Fibroblast of skin of right quadriceps (primary cell): Measurements from ENCODE around the gene SMIM22.

ENCODE experiments used
- DNase-seq: peaks from one replicate; pipeline ENCODE4 v3.0.0-alpha.2; 2013

SMIM22 gene

DNA sequence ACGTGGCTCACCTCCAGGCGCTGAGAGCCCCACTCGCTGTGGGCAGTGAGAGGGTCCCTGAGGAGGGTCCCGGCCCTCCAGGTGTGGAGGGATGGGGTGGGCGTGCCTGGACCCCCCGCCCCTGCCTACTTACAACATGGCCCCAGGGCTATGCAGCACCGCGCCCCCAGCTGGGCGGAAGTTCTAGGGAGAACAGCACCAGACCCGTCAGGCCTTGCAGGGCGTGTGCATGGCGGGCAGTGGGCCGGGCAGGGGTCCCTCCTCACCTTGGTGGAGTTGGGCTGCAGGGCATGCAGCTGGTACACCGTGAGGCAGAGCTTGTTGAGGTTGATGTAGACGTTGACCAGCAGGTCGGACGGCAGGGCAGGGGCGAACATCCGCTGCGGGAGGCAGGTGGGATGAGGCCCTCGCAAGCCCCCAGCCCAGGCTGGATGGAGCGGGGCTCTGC lies 2.7 kb downstream of the SMIM22 start:
- no peak for DNase-seq

DNA sequence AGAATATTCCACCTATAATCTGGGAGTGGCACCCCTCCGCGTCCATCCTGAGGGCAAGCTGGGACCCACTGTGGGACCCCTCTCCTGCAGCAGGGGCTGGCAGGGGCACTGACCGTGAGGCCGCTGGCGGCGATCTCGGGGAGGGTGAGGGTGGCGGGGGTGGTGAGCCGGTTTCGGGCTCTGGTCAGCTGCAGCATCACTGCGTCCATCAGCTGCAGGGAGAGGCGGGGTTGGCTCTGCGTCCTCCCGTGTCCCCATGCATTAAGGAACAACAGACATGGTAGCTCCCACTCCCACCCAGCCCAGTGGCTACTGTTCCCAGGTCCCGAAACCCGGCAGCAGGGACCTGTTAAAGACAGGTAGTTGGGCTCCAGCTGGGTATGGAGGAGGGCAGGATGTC lies 3.3 kb downstream of the SMIM22 start:
- no peak for DNase-seq

DNA sequence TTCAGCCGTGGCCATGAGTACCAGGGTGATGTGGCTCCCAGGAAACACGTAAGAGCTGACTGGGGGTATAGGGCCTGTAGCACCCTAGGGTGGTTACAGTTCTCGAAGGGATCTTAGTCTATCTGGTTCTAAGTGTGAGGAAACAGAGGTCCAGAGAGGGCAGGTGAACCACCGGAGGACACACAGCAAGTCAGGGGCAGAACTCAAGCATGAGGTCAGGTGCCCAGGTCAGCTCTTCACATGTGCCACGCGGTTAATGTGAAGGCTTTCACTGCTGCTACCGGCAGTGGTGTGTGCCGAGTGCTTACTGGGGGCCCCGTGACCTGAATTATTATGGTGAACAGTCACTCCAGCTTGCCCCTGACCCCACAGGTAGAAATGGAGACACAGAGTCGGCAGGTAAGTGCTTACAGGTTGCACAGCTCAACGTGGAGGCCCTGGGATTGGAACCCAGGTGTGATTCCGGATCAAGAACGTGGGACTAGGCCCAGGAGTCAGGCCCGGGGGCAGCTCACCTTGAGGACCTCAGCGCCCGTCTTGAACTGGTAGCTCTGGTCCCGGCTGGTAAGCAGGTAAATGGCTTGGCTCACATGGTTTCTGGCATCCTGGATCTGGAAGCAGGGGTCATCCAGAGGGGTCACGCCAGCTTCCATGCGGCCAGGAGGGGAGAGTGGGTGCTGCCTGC lies 4.1 kb downstream of the SMIM22 start:
- no peak for DNase-seq

DNA sequence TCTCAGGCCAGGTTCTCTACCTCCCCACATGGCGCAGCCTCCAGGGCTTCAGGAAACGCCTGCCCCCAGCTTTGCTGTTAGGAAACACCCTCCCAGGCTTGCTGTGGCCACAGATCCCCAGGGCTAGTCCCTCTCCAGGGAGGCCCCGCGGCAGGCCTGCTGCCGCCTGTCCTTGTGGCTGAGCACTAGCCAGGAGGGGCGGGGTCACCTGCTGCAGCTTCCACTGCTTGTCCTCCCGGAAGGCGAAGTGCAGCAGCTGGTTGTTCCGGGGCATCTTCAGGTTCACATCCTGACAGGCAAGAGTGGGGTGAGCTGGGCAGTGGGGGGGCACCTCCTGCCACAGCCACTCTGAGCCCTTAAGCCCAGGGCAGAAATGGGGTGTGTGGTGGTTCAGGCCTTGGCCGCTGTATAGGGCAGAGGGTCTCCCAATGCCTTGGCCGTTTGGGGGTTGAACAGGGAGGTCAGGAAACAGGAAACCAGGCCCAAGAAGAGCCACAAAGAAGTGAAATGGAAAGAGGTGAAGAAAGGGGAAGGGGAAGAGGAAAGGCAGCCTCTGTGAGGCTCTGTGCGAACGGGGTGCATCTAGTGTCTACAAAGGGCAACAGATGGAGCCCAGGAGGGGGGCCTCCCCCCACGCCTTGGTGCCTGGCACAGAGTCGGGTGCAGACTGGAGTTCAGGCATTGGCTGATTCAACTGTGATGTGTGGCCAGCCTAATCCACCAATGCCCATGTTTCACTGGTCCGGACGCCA lies 5.3 kb downstream of the SMIM22 start:
- DNase-seq: no peak

- no peak for DNase-seq
Measured at GRCh38 chr16:4801051-4801961, 6.1 kb downstream of the SMIM22 start.

- peak; percentile 9 for DNase-seq
Measured at GRCh38 chr16:4801962-4802658, 6.9 kb downstream of the SMIM22 start, which contains the start of gene ROGDI. ROGDI (minus strand) TSS chr16:4802633; CDS start chr16:4802571, 62 bp downstream.

DNA sequence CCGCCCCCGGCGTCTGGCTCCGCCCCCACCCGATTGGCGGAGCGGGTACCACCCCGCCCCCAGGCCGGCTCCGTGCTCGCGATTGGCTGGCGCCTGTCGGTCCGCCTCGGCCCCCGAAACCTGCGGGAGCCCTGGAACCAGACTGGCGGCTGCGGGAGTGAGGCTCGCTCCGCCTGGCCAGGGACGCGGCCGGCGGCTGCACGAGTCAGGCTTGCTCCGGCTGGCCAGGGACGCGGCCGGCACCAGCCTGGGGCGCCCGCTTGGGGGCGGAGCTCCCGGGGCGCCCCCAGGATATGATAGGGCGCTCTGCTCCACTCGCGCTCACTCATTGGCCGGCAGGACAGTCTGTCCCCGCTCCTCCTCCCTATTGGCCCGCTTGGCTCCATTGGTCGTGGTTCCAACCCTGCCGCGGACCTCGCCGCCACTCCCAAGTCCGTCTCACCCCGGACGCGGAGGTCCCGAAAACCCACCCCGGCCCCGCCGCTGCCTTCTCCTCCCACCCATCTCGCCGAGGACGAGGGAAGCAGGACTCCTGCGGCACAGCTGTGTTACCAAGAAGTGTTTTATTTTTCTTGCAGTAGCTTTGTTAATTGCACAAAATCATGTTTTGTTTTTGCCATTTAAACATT lies 7.6 kb downstream of the SMIM22 start:
- peak; percentile 90 for DNase-seq

GRCh38 chr16:4803401-4803844 lies 8.3 kb downstream of the SMIM22 start:
- peak; percentile 22 for DNase-seq

- no peak for DNase-seq
Measured at GRCh38 chr16:4803898-4804762, 9.0 kb downstream of the SMIM22 start.

GRCh38 chr16:4805231-4805630 lies 10.1 kb downstream of the SMIM22 start:
- no peak for DNase-seq

GRCh38 chr16:4806280-4806679 lies 11.1 kb downstream of the SMIM22 start:
- no peak for DNase-seq

DNA sequence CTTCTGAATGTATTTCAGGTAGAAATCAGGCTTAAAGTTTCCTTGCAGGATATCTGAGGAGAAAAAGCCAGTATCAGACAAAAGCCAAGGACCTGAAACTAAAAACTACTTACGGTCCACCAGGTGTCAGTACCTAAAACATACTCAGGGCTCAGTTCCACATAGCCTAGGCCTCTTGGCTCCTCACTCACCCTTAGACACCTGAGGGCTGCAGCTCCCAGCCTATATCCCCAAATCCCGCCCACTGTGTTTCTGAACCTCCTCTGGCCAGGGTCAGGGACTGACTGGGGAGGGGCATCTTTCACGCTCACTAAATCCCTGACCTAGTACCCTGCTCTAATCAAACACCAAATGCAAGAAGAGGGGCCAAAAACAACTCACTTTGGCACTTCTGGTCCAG lies 16.1 kb downstream of the SMIM22 start:
- no peak for DNase-seq

GRCh38 chr16:4811773-4812172 lies 16.6 kb downstream of the SMIM22 start:
- DNase-seq: no peak

DNA sequence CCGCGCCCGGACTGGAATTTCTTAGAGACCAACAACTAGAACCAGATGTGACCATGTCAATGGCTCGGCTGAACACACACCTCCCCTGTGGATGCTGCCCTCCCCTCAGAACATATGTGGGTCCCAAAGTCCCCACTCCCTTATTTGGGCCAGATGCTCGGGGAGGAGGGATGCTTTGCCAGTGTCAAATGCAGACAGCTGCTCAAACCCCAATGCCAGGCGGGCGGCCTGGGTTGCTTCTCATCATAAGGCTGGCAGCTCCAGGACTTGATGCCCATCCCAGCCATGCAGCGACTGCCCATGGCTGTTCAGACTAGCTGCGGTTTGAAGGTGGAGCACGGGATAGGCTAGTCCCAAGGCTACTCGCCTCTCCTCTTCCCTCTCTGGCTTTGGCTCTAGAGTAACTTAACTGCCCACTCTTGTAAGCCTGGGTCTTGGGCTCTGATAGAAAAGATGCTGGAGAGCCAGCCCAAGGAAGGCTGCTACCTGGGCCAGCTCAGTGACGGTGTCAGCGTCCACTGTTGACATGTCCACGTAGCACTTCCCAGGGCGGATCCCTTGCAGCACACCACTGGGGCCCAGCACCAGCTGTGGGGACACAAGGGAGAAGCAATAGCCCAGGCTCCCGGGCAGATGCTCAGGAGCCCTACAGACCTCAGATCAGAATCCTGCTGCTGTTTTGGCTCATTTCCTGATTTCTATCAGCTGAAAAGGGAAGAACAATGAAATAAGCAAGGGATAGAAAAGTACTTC lies 18.3 kb downstream of the SMIM22 start:
- DNase-seq: no peak

GRCh38 chr16:4814046-4814445 lies 18.9 kb downstream of the SMIM22 start:
- no peak for DNase-seq

DNA sequence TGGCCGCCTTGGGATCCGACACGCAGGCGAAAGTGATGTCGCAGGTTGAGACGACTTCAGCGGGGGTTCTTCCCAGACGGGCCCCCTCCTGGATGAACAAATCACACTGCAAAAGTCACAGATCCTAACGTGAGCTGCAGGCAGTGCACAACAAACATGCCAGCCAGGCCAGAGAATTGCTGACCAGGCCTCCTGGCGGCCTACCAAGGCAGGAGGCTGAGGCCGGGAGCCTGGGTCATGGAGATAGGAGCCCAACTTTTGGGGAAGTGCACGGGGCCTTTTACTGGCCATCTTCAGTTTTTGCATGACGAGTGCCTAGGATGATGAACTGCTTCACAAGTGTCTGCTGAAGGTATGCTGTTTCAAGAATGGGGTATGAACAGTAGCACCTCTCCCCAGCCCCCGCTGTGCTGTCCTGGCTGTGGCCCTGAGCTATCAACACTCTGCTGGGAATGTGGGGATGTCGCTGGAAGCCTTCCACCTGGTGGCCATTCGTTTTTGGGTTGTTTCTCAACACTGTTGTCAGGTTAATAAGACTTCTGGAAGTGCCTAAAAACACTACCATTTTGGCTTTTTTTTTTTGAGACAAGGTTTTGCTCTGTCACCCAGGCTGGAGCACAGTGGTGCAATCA lies 19.5 kb downstream of the SMIM22 start:
- DNase-seq: no peak

DNA sequence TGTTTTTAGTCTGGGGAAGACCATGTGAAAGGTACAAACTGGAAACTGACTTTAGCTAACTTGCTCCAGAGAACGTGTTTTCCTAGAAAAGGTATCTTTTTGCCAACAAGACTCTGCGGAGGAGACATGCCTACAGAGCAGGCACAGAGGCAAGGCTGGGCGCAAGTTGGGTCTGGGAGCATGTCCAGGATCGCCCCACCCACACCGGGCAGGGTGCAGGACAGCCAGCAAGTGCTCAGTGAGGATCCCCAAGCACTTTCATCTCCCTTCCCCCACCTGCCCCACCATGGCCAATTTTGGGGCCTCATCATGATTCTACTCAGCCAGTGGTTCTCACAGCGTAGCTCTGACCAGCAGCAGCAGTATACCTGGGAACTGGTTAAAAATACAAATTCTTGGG lies 25.5 kb downstream of the SMIM22 start:
- no peak for DNase-seq

DNA sequence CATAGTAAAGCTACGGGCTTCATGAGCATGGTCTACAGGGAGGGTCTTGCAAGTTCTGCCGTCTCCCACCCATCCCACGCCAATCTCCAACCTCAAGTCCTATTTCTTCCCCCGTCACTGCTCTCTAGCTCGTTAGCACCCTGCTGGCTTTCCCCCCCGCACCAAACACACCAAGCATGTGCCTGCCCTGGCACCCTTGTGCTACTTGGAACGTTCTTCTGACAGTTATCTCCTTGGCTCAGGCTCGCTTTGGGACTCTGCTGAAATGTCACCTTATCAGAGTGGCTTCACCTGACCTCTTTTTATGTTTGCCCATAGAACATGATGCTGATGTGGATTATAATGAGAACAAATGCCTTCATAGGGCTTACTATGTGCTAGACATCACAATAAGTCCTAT lies 30.0 kb downstream of the SMIM22 start:
- no peak for DNase-seq

DNA sequence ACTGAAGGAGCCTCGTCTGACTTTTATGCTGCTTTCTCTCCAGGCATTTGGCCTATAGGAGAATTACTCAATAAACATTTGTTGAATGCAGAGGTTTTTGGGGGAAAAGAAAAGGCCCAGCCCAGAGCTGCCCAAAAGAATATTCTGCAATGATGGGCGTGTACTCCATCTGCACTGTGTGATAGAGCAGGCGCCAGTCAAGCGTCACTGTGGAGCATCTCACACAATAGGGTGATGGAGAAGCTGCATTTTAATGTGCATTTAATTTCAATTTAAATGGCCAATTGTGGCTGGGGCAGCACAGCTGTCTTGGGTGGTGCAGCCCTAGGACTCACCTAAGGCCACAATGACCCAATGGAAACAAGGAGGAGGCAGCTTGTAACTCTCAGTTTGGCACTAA lies 31.4 kb downstream of the SMIM22 start:
- DNase-seq: no peak

- DNase-seq: no peak
Measured at GRCh38 chr16:4826980-4827379, 31.8 kb downstream of the SMIM22 start.
